Loucy (cell line): Measurements from ENCODE around the gene DCBLD2.

Experiments
- H2AFZ ChIP-seq: fragments of 200-600 bp; sonication (generic); 2 replicates; pipeline ENCODE4 v1.6.0; 2016; ENCODE audit warnings: antibody characterized with exemption, mild to moderate bottlenecking, low read length, moderate library complexity
- H3F3A ChIP-seq: fragments of 200-600 bp; 2 replicates; pipeline ENCODE4 v1.6.0; 2016; ENCODE audit warnings: antibody characterized with exemption, low read depth, mild to moderate bottlenecking
- H3K27me3 ChIP-seq: fragments of 200-600 bp; sonication (generic); 2 replicates; pipeline ENCODE4 v1.6.1; 2014; ENCODE audit warnings: low read length, mild to moderate bottlenecking; ENCODE audit not compliant: insufficient read depth, poor library complexity, severe bottlenecking
- H3K36me3 ChIP-seq: fragments of 200-600 bp; sonication (generic); 2 replicates; pipeline ENCODE4 v1.6.1; 2016; ENCODE audit warnings: low read length; ENCODE audit not compliant: insufficient read depth
- H3K4me1 ChIP-seq: fragments of 200-600 bp; sonication (generic); 2 replicates; pipeline ENCODE4 v1.5.1; 2014; ENCODE audit warnings: low read length, mild to moderate bottlenecking; ENCODE audit not compliant: insufficient read depth, poor library complexity, severe bottlenecking
- H3K4me2 ChIP-seq: fragments of 200-600 bp; sonication (generic); 2 replicates; pipeline ENCODE4 v1.6.0; 2014; ENCODE audit warnings: antibody characterized with exemption, low read length, low read depth, mild to moderate bottlenecking; ENCODE audit not compliant: poor library complexity, severe bottlenecking
- H3K4me3 ChIP-seq: fragments of 200-600 bp; sonication (generic); 2 replicates; pipeline ENCODE4 v1.5.1; 2014; ENCODE audit warnings: low read length, mild to moderate bottlenecking, mixed read lengths; ENCODE audit not compliant: poor library complexity, severe bottlenecking
- H3K79me2 ChIP-seq: fragments of 200-600 bp; sonication (generic); 2 replicates; pipeline ENCODE4 v1.6.1; 2014; ENCODE audit warnings: low read length; ENCODE audit not compliant: insufficient read depth
- H3K9ac ChIP-seq: fragments of 200-600 bp; sonication (generic); 2 replicates; pipeline ENCODE4 v1.6.0; 2014; ENCODE audit warnings: mild to moderate bottlenecking, low read depth, low read length, moderate library complexity; ENCODE audit not compliant: poor library complexity, severe bottlenecking
- H3K9me2 ChIP-seq: fragments of 200-600 bp; sonication (generic); replicated peaks from 2 replicates; pipeline ENCODE4 v1.6.1; 2016; ENCODE audit warnings: low read depth, low read length, mixed read lengths
- H3K9me3 ChIP-seq: fragments of 200-600 bp; sonication (generic); 2 replicates; pipeline ENCODE4 v1.6.1; 2014; ENCODE audit warnings: mild to moderate bottlenecking, antibody characterized with exemption, low read length, low read depth; ENCODE audit not compliant: insufficient read depth
- H4K20me1 ChIP-seq: fragments of 200-600 bp; sonication (generic); 2 replicates; pipeline ENCODE4 v1.6.0; 2014; ENCODE audit warnings: antibody characterized with exemption, low read length, mild to moderate bottlenecking; ENCODE audit not compliant: insufficient read depth, poor library complexity, severe bottlenecking
- CTCF ChIP-seq: fragments of 200-600 bp; sonication (generic); conservative IDR thresholded peaks from 2 replicates; pipeline ENCODE4 v1.5.1; 2014; ENCODE audit warnings: mild to moderate bottlenecking, antibody characterized with exemption, low read length
- EZH2phosphoT487 ChIP-seq: fragments of 200-600 bp; IDR thresholded peaks from 2 replicates; pipeline ENCODE4 v1.6.1; 2018; ENCODE audit warnings: antibody characterized with exemption, mild to moderate bottlenecking, moderate library complexity, borderline replicate concordance

Gene DCBLD2

GRCh38 chr3:98775459-98776139 is 125.9 kb downstream of the DCBLD2 start:
- Histone ChIP-seq H3K9ac (no peak overlapping the region), H3K4me3 (no peak overlapping the region), H4K20me1 (no peaks in the 10 kb centered on the region), H3K36me3 (no peaks in the 10 kb centered on the region), H3K9me2 (no peaks in the 10 kb centered on the region), H3K4me2 (no peak overlapping the region), H2AFZ (no peak overlapping the region), H3K9me3 (no peaks in the 10 kb centered on the region), H3K4me1 (peaks cover 8% of the 10 kb centered on the region), H3F3A (no peaks in the 10 kb centered on the region), H3K79me2 (no peaks in the 10 kb centered on the region), H3K27me3 (no peaks in the 10 kb centered on the region)
- TF ChIP-seq CTCF = no peak
- TF ChIP-seq EZH2phosphoT487 = no peak

DNA sequence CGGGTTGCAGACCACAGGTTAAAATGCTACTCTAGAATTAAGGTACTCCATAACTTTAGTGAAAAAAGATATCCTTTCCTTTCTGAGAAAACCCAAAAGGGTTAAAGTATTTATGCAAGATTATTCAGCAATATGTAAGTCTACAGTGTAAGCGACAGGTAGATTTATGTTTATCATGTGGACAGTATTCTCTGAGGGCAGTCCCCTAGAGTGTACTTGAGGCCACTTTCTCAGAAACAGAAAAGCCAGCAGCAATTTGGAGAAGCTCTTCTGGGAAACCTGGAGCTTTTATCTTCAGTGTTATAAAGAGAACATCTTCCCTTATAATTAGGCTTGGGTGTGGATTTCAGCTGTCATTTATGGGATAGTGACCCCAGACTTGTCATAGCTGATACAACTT is 129.5 kb downstream of the DCBLD2 start:
- TF ChIP-seq EZH2phosphoT487 (no peak), CTCF (no peak)
- H3K4me1 ChIP-seq = no peaks in the 10 kb centered on the region
- no peaks in the 10 kb centered on the region for H4K20me1 ChIP-seq

GRCh38 chr3:98770261-98771039 is 131.0 kb downstream of the DCBLD2 start:
- H3F3A ChIP-seq = no peaks in the 10 kb centered on the region
- no peaks in the 10 kb centered on the region for H4K20me1 ChIP-seq
- H3K27me3 ChIP-seq = no peaks in the 10 kb centered on the region
- no peaks in the 10 kb centered on the region for H3K9me2 ChIP-seq
- no peak overlapping the region for H2AFZ ChIP-seq
- no peaks in the 10 kb centered on the region for H3K36me3 ChIP-seq
- H3K9ac ChIP-seq = no peak overlapping the region
- no peak overlapping the region for H3K4me3 ChIP-seq
- TF ChIP-seq EZH2phosphoT487 (no peak), CTCF (no peak)
- no peaks in the 10 kb centered on the region for H3K79me2 ChIP-seq
- no peaks in the 10 kb centered on the region for H3K9me3 ChIP-seq
- H3K4me2 ChIP-seq = no peak overlapping the region
- no peaks in the 10 kb centered on the region for H3K4me1 ChIP-seq

More for the DNA sequence above, 129.5 kb downstream of the DCBLD2 start:
- no peaks in the 10 kb centered on the region for H3K9me3 ChIP-seq
- no peak overlapping the region for H3K9ac ChIP-seq
- no peak overlapping the region for H2AFZ ChIP-seq
- H3K4me2 ChIP-seq = no peak overlapping the region
- H3K9me2 ChIP-seq = no peaks in the 10 kb centered on the region
- H3K27me3 ChIP-seq = no peaks in the 10 kb centered on the region
- H3F3A ChIP-seq = no peaks in the 10 kb centered on the region
- no peak overlapping the region for H3K4me3 ChIP-seq
- no peaks in the 10 kb centered on the region for H3K36me3 ChIP-seq
- H3K79me2 ChIP-seq = no peaks in the 10 kb centered on the region
